T-helper 1 cell treated with Interleukin-12 subunit alpha and Interleukin-12 subunit beta and Interleukin-4 antibody, amounts not matched to agents 30 μg/mL and 1 μg/mL, for 36 hours (primary cell): Measurements from ENCODE around the gene DMD.

Source experiments
- H3K27ac Mint-ChIP-seq: one replicate; pipeline ENCODE4 v1.8.0; 2021; ENCODE audit warnings: mild to moderate bottlenecking, mixed read lengths
- H3K27me3 Mint-ChIP-seq: one replicate; pipeline ENCODE4 v1.8.0; 2021; ENCODE audit warnings: low read depth, mixed read lengths
- H3K36me3 Mint-ChIP-seq: one replicate; pipeline ENCODE4 v1.8.0; 2021; ENCODE audit warnings: low read depth, mixed read lengths
- H3K4me1 Mint-ChIP-seq: one replicate; pipeline ENCODE4 v1.8.0; 2021; ENCODE audit warnings: low read depth, mixed read lengths
- H3K4me3 Mint-ChIP-seq: one replicate; pipeline ENCODE4 v1.8.0; 2021; ENCODE audit warnings: mild to moderate bottlenecking, moderate library complexity, mixed read lengths
- H3K9me3 Mint-ChIP-seq: one replicate; pipeline ENCODE4 v1.8.0; 2021; ENCODE audit warnings: mixed read lengths

DMD gene

DNA sequence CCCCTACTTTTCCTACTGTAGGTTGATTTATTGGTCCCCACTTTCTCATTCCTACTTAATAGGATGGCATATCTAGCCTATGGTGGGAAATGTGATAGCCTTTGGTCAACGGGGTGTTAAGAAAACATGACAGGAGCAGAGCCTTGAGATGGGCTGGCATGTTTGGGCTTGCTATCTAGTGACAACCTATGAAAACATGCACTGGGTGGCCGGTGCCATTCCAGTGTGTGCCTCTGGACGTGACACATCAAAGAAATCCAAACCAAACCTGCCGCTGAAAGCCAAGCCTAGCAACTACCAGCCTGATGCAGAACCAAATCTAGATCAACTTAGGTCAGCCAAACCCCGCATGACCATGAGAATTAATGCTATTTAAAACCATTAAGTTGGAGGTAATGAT is 317.6 kb downstream of the DMD start:
- no peaks in the 10 kb centered on the region for H3K27me3 Mint-ChIP-seq
- no peaks in the 10 kb centered on the region for H3K36me3 Mint-ChIP-seq
- no peaks in the 10 kb centered on the region for H3K4me1 Mint-ChIP-seq

DNA sequence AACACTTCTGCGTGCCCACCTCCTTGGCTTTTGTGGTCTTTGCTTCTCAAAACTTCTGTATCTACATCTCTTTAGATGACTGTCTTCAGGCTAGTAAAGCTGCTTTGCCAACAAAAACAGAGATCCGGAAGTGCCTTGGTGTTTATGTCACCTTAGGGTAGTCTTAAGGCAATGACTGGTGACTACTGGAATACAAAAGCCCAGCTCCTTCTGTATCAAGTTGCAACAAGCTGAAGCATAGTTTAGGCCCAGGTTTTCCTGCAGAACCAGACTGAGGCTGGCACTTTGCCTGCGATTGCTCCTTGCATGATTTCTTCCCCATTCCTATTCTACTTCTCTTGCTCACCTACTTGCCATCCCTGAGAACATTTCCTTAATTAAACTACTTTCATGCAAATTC is 333.8 kb downstream of the DMD start:
- H3K4me3 Mint-ChIP-seq = no peak overlapping the region
- no peaks in the 10 kb centered on the region for H3K9me3 Mint-ChIP-seq
- no peaks in the 10 kb centered on the region for H3K4me1 Mint-ChIP-seq
- no peaks in the 10 kb centered on the region for H3K36me3 Mint-ChIP-seq
- H3K27ac Mint-ChIP-seq = no peak overlapping the region
- no peaks in the 10 kb centered on the region for H3K27me3 Mint-ChIP-seq

More for the DNA sequence above, 317.6 kb downstream of the DMD start:
- H3K4me3 Mint-ChIP-seq = no peak overlapping the region
- H3K9me3 Mint-ChIP-seq = no peaks in the 10 kb centered on the region
- H3K27ac Mint-ChIP-seq = no peak overlapping the region

DNA sequence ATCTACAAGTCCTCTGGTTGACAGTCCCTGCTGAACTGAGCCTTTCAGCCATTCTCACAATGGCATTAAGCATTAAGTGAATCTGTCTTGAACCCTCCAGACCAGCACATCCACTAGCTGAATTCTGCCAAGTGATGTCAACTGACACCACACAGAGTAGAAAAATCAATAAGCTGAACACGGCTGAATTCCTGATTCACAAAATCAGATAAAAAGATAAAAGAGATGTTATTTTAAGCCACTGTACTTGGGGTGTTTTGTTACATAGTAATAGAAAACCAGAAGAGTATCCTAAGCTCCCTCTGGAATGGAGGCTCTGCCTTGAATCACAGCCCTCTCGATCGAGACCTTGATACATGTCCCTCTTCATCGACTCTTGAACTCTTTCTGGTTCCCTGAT is 336.5 kb downstream of the DMD start:
- H3K9me3 Mint-ChIP-seq = peaks cover 3% of the 10 kb centered on the region
- no peaks in the 10 kb centered on the region for H3K27me3 Mint-ChIP-seq
- no peaks in the 10 kb centered on the region for H3K36me3 Mint-ChIP-seq
- H3K4me3 Mint-ChIP-seq = no peak overlapping the region
- H3K4me1 Mint-ChIP-seq = no peaks in the 10 kb centered on the region
- no peak overlapping the region for H3K27ac Mint-ChIP-seq

DNA sequence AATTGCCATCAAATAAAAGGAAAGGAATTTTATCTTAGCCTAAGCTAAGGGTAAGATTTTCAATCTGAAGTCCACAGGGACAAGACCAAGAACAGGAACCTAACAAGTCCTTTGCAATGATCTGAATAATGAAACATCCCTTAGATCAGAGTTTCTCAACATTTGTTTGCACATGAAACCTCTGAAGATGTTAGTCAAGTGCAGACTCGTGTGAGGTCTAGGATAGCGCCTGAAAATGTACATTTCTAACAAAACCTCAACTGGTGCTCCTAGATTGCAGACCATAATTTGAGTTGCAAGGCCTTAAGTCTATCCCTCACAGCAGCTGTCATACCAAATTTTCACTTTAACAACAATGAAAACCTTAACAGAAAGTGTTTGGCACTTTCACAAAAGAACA is 337.6 kb downstream of the DMD start:
- no peaks in the 10 kb centered on the region for H3K27me3 Mint-ChIP-seq
- no peak overlapping the region for H3K27ac Mint-ChIP-seq
- no peak overlapping the region for H3K4me3 Mint-ChIP-seq
- no peaks in the 10 kb centered on the region for H3K4me1 Mint-ChIP-seq
- H3K36me3 Mint-ChIP-seq = no peaks in the 10 kb centered on the region
- peaks cover 3% of the 10 kb centered on the region for H3K9me3 Mint-ChIP-seq

DNA sequence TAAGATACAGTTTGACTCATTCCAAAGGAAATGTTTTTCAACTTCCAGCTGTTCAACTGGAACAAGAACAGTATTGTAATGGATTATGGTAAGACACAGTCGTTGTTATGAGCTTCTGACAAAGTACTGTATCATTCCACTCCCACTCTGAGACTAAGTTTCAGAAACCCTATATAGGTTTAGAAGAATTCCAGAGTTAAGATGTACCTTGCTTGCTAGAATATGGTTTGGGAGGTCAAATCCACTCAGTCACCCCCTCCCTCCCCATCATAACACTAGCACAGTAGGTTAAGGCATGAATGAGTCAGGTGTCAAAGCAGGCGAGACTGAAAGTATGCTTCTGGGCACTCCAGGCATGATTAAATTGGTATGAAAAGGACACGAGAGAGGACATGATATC is 339.7 kb downstream of the DMD start:
- no peak overlapping the region for H3K4me3 Mint-ChIP-seq
- H3K9me3 Mint-ChIP-seq = peaks cover 3% of the 10 kb centered on the region
- H3K4me1 Mint-ChIP-seq = no peaks in the 10 kb centered on the region
- no peak overlapping the region for H3K27ac Mint-ChIP-seq
- no peaks in the 10 kb centered on the region for H3K27me3 Mint-ChIP-seq
- H3K36me3 Mint-ChIP-seq = no peaks in the 10 kb centered on the region

DNA sequence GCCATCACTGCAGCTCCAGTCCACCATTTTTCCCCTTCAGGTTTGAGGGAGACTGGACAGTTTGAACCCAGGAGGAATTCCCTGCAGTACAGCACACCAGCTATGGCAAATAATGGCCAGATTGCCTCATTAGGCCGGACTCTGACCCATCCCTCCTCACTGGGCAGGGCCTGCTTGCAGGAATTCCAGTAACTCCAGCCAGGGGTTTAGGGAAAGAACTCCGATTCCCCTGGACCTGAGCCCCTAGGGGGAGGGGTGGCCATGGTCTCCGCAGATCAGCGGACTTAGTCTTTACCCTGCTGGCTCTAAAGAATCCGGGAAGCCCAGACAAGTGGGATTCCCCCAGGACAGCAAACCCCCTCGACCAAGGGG is 342.8 kb downstream of the DMD start:
- peaks cover 3% of the 10 kb centered on the region for H3K9me3 Mint-ChIP-seq
- H3K27ac Mint-ChIP-seq = no peak overlapping the region
- H3K4me1 Mint-ChIP-seq = no peaks in the 10 kb centered on the region
- H3K4me3 Mint-ChIP-seq = no peak overlapping the region
- H3K36me3 Mint-ChIP-seq = no peaks in the 10 kb centered on the region
- no peaks in the 10 kb centered on the region for H3K27me3 Mint-ChIP-seq

DNA sequence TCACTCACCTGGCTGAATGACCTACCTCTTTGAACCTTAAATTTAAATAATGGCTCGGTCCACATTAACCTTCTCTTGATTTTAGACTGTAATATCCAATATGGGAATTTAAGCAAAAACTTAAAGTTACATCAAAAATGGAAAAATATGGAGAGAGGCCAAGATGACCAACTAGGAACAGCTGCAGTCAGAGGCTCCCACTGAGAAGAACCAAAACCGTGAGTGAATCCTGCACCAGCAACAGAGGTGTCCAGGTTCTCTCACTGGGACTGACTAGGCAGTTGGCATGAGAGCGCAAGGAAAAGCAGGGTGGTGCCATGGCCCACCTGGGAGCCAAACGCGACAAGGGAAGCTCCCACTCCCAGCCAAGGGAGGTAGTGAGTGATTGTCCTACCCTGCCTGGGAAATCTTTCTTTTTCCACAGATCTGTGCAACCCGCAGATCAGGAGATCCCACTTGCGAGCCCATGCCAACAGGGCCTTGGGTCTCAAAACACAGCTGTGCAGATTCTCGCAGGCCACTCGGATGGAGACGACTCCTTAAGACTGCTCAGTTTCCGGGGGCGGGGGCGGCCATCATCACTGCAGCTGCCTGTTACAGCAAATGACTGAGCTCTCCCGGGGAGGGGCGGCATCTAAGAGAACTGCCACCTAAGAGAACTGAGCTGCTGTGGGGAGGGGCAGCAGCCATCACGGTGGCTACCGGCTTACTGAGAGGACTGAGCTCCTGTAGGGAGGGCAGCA is 343.4 kb downstream of the DMD start:
- H3K36me3 Mint-ChIP-seq = no peaks in the 10 kb centered on the region
- no peaks in the 10 kb centered on the region for H3K27me3 Mint-ChIP-seq
- no peak overlapping the region for H3K4me3 Mint-ChIP-seq
- no peaks in the 10 kb centered on the region for H3K4me1 Mint-ChIP-seq
- no peak overlapping the region for H3K27ac Mint-ChIP-seq
- peaks cover 3% of the 10 kb centered on the region for H3K9me3 Mint-ChIP-seq

DNA sequence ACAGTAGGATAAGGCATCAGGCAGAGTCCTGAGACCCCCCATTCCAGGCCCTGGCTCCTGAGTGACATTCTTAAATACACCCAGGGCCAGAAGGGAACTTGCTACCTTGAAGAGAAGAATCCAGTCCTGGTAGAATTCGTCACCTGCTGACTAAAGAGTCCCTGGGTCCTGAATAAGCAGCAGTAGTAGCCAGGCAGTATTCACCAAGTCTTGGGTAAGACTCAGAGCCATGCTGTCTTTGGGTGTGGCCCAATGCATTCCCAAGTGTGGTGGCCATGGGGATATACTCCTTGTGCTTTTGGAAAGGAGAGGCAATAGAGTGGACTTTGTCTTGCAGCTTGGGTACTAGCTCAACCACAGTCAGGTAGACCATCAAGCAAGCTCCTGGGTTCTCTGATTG is 359.1 kb downstream of the DMD start:
- Mint-ChIP-seq H3K4me3 (no peak overlapping the region), H3K4me1 (no peaks in the 10 kb centered on the region), H3K27ac (no peak overlapping the region), H3K36me3 (no peaks in the 10 kb centered on the region), H3K27me3 (no peaks in the 10 kb centered on the region), H3K9me3 (peaks cover 8% of the 10 kb centered on the region)

DNA sequence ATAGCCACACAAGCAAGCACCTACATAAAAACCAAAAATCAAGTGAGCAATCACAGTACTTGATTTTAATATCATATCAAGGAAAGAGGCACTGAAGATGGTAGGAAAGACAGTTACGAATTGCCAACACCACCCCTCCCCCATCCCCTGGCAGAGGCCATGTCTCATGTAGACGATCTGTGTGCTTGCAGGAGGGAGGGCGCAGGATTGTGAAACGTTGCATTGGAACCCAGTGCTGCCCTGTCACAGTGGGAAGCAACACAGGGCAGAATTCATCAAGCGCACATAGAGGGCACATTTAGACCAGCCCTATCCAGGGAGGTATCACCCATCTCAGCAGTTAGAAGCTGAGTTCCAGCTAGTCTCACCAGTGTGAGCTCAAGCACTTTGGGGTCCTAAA is 359.8 kb downstream of the DMD start:
- no peak overlapping the region for H3K27ac Mint-ChIP-seq
- H3K4me3 Mint-ChIP-seq = no peak overlapping the region
- H3K9me3 Mint-ChIP-seq = peaks cover 8% of the 10 kb centered on the region
- H3K4me1 Mint-ChIP-seq = no peaks in the 10 kb centered on the region
- no peaks in the 10 kb centered on the region for H3K36me3 Mint-ChIP-seq
- H3K27me3 Mint-ChIP-seq = no peaks in the 10 kb centered on the region

DNA sequence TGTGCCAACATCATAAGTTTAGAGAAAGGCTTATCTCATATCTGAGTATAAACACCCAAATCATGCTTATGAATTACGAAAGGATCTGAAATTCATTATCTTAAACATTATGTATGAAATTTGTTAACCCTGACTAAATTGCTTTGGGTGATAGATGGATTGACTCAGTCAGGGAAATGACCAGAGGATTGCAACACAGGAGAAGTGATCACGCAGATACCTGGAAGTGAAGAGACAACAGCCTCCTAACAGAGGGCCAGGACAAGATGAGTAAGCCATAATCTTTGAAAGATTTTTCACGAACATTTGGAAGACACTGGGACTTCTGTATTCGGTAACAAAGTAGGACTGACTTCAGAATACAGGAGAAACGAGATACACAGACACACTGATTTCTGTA is 363.4 kb downstream of the DMD start:
- Mint-ChIP-seq H3K4me1 (no peaks in the 10 kb centered on the region), H3K27ac (no peak overlapping the region)

DNA sequence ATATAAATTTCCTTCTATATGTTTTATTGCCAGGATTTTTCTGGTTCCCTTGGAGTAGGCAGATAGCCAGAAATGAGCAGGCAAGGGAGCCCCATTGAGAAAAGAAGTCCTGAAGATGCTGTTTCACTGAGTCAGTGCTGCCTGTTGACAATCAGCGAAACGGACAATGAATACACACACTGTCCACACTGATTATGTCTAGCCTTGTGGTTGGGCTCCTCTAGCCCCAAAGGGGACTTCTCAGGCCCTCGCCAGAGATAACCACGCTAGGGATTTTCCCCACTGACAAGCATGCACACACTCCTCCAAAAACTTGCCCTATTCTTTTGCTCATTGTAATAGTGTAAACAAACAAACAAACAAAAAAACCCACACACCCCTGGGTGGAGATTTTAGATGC is 369.3 kb downstream of the DMD start:
- no peaks in the 10 kb centered on the region for H3K36me3 Mint-ChIP-seq
- H3K4me1 Mint-ChIP-seq = no peaks in the 10 kb centered on the region
- no peaks in the 10 kb centered on the region for H3K27me3 Mint-ChIP-seq
- H3K9me3 Mint-ChIP-seq = no peaks in the 10 kb centered on the region
- no peak overlapping the region for H3K27ac Mint-ChIP-seq
- H3K4me3 Mint-ChIP-seq = no peak overlapping the region

More for the DNA sequence above, 363.4 kb downstream of the DMD start:
- Mint-ChIP-seq H3K36me3 (no peaks in the 10 kb centered on the region), H3K4me3 (no peak overlapping the region), H3K9me3 (no peaks in the 10 kb centered on the region), H3K27me3 (no peaks in the 10 kb centered on the region)

DNA sequence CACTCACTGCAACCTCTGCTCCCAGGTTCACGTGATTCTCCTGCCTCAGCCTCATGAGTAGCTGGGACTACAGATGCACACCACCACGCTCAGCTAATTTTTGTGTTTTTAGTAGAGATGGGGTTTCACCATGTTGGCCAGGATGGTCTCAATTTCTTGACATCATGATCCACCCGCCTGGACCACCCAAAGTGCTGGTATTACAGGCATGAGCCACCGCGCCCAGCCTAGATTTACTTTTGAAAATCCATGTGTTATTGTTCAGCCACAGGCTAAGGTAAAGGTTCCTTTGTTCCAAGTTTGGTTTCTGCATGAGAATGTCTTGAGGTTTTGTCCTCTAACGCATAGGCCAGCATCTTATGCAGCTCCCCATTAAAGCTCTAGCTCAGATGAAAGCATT is 371.6 kb downstream of the DMD start:
- no peak overlapping the region for H3K27ac Mint-ChIP-seq
- no peaks in the 10 kb centered on the region for H3K4me1 Mint-ChIP-seq
- no peaks in the 10 kb centered on the region for H3K9me3 Mint-ChIP-seq
- H3K4me3 Mint-ChIP-seq = no peak overlapping the region
- H3K36me3 Mint-ChIP-seq = no peaks in the 10 kb centered on the region
- no peaks in the 10 kb centered on the region for H3K27me3 Mint-ChIP-seq

DNA sequence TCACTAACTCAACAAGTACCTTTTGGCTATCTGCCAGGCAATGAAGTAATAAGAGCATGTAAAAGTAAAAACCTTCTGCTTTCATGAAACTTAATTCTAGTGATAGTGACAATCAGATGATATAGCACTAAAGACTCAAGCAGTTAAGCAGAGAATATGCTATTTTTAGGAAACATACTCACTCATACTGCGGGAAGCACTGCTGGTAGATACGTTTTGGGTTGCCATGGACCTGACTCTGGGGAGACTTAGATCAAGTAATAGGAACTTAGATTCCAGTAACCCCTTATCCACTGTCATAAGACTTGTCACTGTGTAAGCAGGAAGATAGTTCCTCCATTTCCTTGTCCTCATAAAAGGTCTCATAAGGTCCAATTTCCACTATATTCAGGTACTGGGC is 386.3 kb downstream of the DMD start:
- H3K36me3 Mint-ChIP-seq = no peaks in the 10 kb centered on the region

DNA sequence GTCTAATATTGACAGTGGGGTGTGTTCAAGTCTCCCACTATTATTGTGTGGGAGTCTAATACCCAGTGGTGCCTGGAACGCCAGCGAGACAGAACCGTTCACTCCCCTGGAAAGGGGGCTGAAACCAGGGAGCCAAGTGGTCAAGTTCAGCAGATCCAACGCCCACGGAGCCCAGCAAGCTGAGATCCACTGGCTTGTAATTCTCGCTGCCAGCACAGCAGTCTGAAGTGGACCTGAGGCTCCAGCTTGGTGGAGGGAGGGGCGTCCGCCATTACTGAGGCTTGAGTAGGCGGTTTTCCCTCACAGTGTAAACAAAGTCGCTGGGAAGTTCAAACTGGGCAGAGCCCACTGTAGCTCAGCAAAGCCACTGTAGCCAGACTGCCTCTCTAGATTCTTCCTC is 407.3 kb downstream of the DMD start:
- Mint-ChIP-seq H3K27me3 (no peaks in the 10 kb centered on the region), H3K27ac (no peak overlapping the region), H3K9me3 (peaks cover 10% of the 10 kb centered on the region), H3K36me3 (no peaks in the 10 kb centered on the region), H3K4me1 (no peaks in the 10 kb centered on the region), H3K4me3 (no peak overlapping the region)

More for the DNA sequence above, 386.3 kb downstream of the DMD start:
- no peaks in the 10 kb centered on the region for H3K4me1 Mint-ChIP-seq
- no peak overlapping the region for H3K4me3 Mint-ChIP-seq
- no peak overlapping the region for H3K27ac Mint-ChIP-seq
- peaks cover 4% of the 10 kb centered on the region for H3K9me3 Mint-ChIP-seq
- no peaks in the 10 kb centered on the region for H3K27me3 Mint-ChIP-seq

DNA sequence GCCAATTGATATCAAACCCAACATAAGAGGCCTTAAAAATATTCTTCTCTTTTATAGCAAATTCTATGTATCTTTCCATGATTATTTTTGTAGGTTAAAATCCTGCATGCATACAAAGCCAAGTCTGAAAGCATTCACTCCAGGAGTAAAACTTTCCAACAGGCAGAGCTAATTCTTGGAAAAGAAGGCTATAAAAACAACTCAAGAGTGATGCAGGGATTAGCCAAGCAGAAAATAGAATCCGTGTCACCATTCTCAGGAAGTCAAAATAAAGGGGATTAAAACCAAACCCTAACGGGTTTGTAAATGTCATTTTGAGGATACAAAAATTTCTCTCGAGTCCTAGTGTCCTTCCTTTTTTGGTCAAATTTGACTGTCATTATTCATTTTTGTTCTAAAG is 412.4 kb downstream of the DMD start:
- Mint-ChIP-seq H3K4me1 (no peaks in the 10 kb centered on the region), H3K27me3 (no peaks in the 10 kb centered on the region), H3K4me3 (no peak overlapping the region), H3K9me3 (peaks cover 6% of the 10 kb centered on the region), H3K27ac (no peak overlapping the region), H3K36me3 (no peaks in the 10 kb centered on the region)

DNA sequence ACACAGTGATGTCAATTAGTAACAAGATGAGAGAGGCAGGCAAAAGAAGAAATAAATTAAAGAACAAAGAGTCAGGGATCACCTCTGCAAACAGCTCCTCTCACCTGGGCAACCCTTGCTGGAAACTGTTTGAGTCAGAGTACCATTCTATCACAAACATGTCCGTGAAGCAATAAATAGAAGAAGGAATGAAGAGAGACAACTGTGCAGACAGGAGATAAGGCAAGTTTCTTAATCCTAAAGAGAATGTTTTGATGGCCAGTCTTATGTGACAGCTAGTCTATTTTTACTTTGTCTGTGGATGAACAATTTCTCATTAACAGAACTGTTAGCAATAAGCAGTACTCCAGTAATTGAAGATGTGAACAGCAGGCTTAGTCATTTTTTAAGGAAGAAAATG is 422.4 kb downstream of the DMD start:
- H3K9me3 Mint-ChIP-seq = peaks cover 6% of the 10 kb centered on the region
- H3K4me3 Mint-ChIP-seq = no peak overlapping the region
- no peaks in the 10 kb centered on the region for H3K36me3 Mint-ChIP-seq
- H3K4me1 Mint-ChIP-seq = no peaks in the 10 kb centered on the region
- no peaks in the 10 kb centered on the region for H3K27me3 Mint-ChIP-seq
- H3K27ac Mint-ChIP-seq = no peak overlapping the region
